HuH-7.5 (cell line): ENCODE data around the gene ITGA2B.
"Not testable (repeated sequence)": the region's sequence is repeated elsewhere in the genome, so short reads cannot be mapped to it uniquely, and the experiment has no call there.

Experiments
- DNase-seq: peaks from one replicate; pipeline ENCODE4 v3.0.0; 2011; ENCODE audit warnings: low spot score

The ITGA2B gene

GRCh38 chr17:44390250-44390870 is 911 bp upstream of the ITGA2B start:
- no peak for DNase-seq

DNA sequence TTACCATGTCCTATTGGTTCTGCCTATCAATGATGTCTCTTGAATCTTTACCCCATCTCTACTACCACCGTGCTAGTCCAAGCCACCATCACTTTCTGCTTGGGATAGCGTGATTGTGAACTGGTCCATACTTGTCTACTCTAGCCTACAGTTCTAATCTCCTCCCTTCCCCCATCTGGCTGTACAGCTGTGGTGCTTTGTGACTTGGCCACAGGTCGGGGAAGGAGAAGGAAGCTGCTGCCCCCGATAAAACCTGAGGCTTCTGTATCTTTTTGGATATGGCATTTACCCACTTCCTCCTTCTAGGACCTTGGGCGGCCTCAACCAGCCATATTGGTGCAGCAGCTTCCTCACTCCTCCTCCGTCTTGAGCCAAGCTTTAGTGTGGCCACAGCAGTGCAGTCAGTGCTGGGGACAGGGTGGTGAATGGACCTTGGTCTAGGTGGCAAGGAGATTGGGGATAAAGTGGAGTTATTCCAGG is 314 bp upstream of the ITGA2B start:
- no peak for DNase-seq

GRCh38 chr17:44387804-44388203 is 1.6 kb downstream of the ITGA2B start:
- DNase-seq, result no peak

- no peak for DNase-seq
Measured at GRCh38 chr17:44386182-44386525, 3.3 kb downstream of the ITGA2B start.

DNA sequence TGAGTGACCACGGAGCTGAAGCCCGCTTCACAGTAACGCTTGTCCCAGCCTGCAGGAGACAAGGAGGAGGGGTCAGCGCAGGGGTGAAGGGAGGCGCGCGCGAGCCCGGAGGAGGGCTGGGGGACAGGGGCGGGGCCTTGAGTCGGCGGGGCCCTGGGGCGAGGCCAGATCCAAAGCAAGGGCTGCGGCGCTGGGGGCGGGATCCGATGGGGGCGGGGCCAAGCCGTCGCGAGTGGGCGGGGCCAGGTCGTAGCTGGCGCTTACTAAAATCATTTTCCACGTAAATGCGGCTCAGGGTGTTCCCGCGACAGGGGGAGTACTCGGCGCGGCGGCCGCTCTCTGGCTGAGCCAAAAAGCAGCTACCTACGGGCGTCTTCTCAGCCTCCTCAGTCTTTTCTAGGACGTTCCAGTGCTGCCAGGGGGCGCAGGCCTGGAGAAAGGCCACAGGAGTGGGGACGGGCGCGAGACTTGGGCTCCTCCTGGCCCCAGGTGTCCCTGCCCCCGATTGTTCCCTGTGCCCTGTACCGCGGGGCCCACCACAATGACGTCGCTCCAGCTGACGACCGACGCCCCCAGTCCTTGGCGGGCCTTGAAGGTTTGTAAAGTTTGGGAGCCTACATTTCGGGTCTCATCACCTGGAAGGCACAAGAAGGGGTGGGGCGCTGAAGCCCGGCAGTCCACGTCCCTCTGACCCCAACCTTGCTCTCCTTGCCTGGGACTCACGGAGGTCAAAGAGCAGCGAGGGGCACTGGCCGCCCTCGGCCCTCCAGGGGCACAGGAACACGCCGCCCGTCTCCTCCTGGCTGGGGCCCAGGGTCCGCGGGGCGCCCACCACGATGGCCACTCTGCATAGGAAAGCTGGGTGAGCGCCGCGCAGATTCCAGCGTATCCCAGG is 3.9 kb downstream of the ITGA2B start:
- peak; percentile 80 for DNase-seq

- no peak for DNase-seq
Measured at GRCh38 chr17:44384823-44385286, 4.6 kb downstream of the ITGA2B start.

DNA sequence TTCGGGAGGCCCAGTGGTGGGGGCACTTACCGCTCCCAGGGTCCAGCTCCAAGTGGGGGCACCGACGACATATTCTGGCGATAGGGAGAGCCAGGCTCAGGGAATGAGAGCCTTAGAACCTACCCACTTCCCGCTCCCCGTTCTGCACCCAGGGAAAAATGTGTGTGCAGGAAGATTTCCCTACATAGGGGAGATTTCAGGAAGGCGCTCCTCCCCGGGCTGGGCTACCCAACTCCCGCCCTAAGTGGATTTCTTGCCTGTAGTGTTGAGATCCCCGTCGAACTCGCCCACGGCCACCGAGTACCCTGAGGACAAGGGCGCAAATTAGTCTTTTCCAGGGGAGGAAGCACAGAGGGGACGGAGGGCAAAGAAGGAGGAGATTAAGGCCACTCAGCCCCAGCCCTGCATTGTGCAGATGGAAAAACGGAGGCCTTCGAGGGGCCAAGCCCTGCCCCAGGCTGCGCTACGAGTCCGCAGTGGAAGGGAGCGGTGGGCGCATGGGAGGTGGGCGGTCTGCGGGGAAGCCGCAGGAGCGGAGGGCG is 5.1 kb downstream of the ITGA2B start:
- no peak for DNase-seq

- DNase-seq, result no peak
Measured at GRCh38 chr17:44383861-44384260, 5.6 kb downstream of the ITGA2B start.

GRCh38 chr17:44383363-44383762 is 6.1 kb downstream of the ITGA2B start:
- no peak for DNase-seq

DNA sequence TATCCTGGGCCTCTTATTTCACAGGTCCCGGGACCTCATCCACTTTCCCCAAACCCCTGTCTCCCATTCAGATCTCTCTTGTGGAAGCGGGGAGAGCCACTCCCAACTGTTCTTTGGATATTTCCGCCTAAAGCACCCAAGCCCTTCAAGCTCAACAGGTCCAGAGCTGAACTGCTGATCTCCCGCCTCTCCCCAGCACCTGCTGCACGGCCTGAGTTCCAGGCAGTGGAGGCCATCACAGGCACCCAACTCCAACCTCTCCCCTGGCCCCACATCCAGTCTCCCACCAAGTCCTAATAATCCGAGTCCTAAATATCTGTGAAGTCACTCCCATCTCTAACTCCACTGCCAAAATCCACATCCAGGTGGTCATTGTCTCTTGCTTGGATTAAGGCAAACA is 6.5 kb downstream of the ITGA2B start:
- DNase-seq, result no peak

GRCh38 chr17:44381810-44382305 is 7.6 kb downstream of the ITGA2B start:
- DNase-seq, result no peak

- DNase-seq, result no peak
Measured at GRCh38 chr17:44380767-44381166, 8.7 kb downstream of the ITGA2B start.

DNA sequence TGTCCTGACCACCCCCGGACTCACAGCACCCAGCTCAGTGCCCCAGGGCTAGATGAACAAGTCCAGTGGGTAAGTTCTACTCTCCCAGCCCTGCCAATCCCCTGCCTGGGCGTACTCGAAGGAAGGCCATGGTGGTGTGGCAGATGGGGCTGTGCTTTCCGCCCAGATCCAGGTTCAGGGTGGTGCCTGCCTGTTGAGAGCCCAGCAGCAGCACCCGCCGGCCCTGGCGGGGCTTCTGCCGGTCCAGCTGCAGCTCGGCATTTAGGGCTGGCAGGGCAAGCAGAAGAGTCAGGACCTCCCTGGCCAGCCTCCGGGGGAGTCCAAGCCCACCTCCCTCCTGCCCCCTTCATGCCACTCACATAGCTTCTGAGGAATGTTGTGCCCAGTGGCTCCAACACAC is 9.6 kb downstream of the ITGA2B start:
- no peak for DNase-seq

- no peak for DNase-seq
Measured at GRCh38 chr17:44378171-44378705, 11.2 kb downstream of the ITGA2B start.

DNA sequence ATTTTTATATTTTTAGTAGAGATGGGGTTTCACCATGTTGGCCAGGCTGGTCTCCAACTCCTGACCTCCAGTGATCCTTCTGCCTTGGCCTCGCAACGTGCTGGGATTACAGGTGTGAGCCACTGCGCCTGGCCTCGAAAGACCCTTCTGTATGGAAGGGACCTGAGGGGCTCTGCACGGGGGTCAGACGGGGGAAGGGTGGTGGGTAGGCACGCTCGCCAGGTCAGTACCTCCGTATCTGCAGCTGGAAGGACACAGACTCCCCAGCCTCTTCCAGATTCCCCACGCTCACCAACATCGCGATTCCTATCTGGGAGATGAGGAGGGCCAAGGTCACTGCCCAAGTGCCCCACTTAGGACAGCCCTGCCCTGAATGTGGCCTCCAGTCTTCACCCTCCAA is 12.7 kb downstream of the ITGA2B start:
- no peak for DNase-seq

DNA sequence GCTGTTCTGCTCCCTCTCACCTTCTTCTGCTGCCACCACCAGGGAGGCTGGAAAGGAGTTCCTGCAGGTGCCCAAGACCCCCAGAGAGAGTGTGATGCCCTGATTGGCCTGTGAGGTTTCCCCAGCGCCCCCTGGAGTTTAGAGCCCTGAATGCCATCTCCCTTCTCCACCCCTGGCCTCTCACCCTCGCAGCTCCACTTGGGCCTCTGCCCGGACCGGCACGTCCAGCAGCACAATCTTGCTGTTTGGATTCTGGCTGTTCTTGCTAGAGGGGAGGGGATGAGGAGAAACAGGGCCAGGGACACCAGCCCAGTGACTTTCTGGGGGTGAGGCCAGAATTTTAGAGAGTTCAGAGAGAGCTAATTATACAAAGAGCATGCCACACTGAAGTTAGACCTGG is 13.3 kb downstream of the ITGA2B start:
- DNase-seq, result peak; percentile 76

GRCh38 chr17:44375196-44376017 is 14.0 kb downstream of the ITGA2B start:
- DNase-seq, result no peak

GRCh38 chr17:44374306-44375195 is 14.9 kb downstream of the ITGA2B start:
- no peak for DNase-seq

GRCh38 chr17:44372036-44372435 is 17.4 kb downstream of the ITGA2B start:
- no peak for DNase-seq

DNA sequence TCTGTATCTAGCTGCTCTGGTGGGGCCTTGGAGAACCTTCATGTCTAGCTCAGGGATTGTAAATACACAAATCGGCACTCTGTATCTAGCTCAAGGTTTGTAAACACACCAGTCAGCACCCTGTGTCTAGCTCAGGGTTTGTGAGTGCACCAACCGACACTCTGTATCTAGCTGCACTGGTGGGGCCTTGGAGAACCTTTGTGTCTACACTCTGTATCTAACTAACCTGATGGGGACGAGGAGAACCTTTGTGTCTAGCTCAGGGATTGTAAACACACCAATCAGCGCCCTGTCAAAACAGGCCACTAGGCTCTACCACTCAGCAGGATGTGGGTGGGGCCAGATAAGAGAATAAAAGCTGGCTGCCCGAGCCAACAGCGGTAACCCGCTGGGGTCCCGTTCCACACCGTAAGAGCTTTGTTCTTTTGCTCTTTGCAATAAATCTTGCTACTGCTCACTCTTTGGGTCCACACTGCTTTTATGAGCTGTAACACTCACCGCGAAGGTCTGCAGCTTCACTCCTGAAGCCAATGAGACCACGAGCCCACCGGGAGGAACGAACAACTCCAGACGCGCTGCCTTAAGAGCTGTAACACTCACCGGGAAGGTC is 19.9 kb downstream of the ITGA2B start:
- DNase-seq, result not testable (repeated sequence)
